ENCODE measurements around the gene ENTPD8. TPM values are rescaled to one million over a fixed set of nuclear protein-coding genes. Genes with fewer than 3 reads are reported as not detected.
"Not testable (repeated sequence)": the region's sequence is repeated elsewhere in the genome, so short reads cannot be mapped to it uniquely, and the experiment has no call there.

ENTPD8 gene
- total RNA-seq, 1 donor from 2014 or later, result 0.07 TPM

- intact Hi-C loops (cut with micrococcal nuclease), result no loop called here
Observed at GRCh38 chr9:137477778-137478612, 36.8 kb upstream of the ENTPD8 start.

- intact Hi-C loops (cut with micrococcal nuclease), result no loop called here
Observed at GRCh38 chr9:137476856-137477255, 35.7 kb upstream of the ENTPD8 start.

GRCh38 chr9:137475666-137476065 lies 34.5 kb upstream of the ENTPD8 start:
- intact Hi-C loops (cut with micrococcal nuclease), result no loop called here

- intact Hi-C loops (cut with micrococcal nuclease), result no loop called here
Observed at GRCh38 chr9:137474271-137474670, 33.1 kb upstream of the ENTPD8 start.

- intact Hi-C loops (cut with micrococcal nuclease), result no loop called here
Observed at GRCh38 chr9:137470785-137471184, 29.6 kb upstream of the ENTPD8 start.

GRCh38 chr9:137467896-137468295 lies 26.7 kb upstream of the ENTPD8 start:
- intact Hi-C loops (cut with micrococcal nuclease), result no loop called here

GRCh38 chr9:137467161-137467581 lies 26.0 kb upstream of the ENTPD8 start:
- intact Hi-C loops (cut with micrococcal nuclease), result no loop called here

- intact Hi-C loops (cut with micrococcal nuclease), result not testable (repeated sequence)
Observed at GRCh38 chr9:137466389-137467085, 25.4 kb upstream of the ENTPD8 start.

- intact Hi-C loops (cut with micrococcal nuclease), result no loop called here
Observed at GRCh38 chr9:137465720-137466388, 24.7 kb upstream of the ENTPD8 start.

GRCh38 chr9:137465000-137465719 lies 24.0 kb upstream of the ENTPD8 start:
- intact Hi-C loops (cut with micrococcal nuclease), result no loop called here

GRCh38 chr9:137464291-137464999 lies 23.3 kb upstream of the ENTPD8 start:
- intact Hi-C loops (cut with micrococcal nuclease), result no loop called here

GRCh38 chr9:137463931-137464290 lies 22.8 kb upstream of the ENTPD8 start:
- intact Hi-C loops (cut with micrococcal nuclease), result no loop called here

- intact Hi-C loops (cut with micrococcal nuclease), result loop anchor here (1.0 kb wide), 2 partner anchors 9 to 29 kb away; no protein-coding TSS in a partner anchor
Observed at GRCh38 chr9:137462986-137463930, 22.1 kb upstream of the ENTPD8 start.

GRCh38 chr9:137462396-137462985 lies 21.3 kb upstream of the ENTPD8 start:
- intact Hi-C loops (cut with micrococcal nuclease), result loop anchor here (1.0 kb wide), 2 partner anchors 8 to 30 kb away; no protein-coding TSS in a partner anchor

GRCh38 chr9:137461663-137462395 lies 20.7 kb upstream of the ENTPD8 start:
- intact Hi-C loops (cut with micrococcal nuclease), result loop anchor here (1.0 to 2.0 kb wide), 4 partner anchors 8 to 1217 kb away; partner anchors contain the start of genes ARRDC1 and QSOX2

- intact Hi-C loops (cut with micrococcal nuclease), result loop anchor here (1.0 to 2.0 kb wide), 2 partner anchors 144 to 1216 kb away; partner anchors contain the start of genes ARRDC1 and QSOX2
Observed at GRCh38 chr9:137461316-137461662, 20.1 kb upstream of the ENTPD8 start.

- intact Hi-C loops (cut with micrococcal nuclease), result loop anchor here (1.0 to 2.0 kb wide), 2 partner anchors 145 to 1216 kb away; partner anchors contain the start of genes ARRDC1 and QSOX2
Observed at GRCh38 chr9:137460363-137461315, 19.5 kb upstream of the ENTPD8 start.
